ENCODE measurements around the gene BOLA2B.

The BOLA2B gene

DNA sequence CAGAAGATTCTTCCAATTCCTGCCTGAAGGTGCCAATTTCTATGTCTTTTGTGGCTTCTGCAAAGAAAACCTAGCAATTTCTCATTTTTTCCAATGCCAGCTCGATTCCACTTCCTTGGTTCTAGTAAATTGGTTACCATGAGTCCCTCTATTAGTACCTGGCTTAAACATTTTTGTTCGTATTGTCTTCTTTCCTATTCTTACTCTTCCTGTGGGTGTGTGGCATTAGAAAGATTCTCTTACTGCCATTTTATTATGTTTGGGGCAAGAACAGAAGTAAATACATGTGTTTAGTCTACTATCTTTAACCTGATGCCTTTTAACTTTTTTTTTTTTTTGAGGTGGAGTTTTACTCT lies 50.1 kb downstream of the BOLA2B start:
- no peak for DNase-seq (ENCODE audit: low spot score)

All from AG20443 (cell line).